HG03097 (cell line): ENCODE measurements around the gene PHTF2.
"Not testable (repeated sequence)": the region's sequence is repeated elsewhere in the genome, so short reads cannot be mapped to it uniquely, and the experiment has no call there.

Experiments used
- ATAC-seq: cut with Tn5 transposase; IDR thresholded peaks from one replicate; pipeline ENCODE4 v1.9.1; 2021; ENCODE audit not compliant: unreplicated experiment, low FRiP score

The PHTF2 gene

GRCh38 chr7:77982926-77983550, 184.5 kb downstream of the PHTF2 start:
- ATAC-seq = no peak

GRCh38 chr7:77983973-77984372, 185.4 kb downstream of the PHTF2 start:
- no peak for ATAC-seq

- ATAC-seq = no peak
Observed at GRCh38 chr7:77985232-77985973, 186.8 kb downstream of the PHTF2 start.

- ATAC-seq = no peak
Observed at GRCh38 chr7:77985974-77986339, 187.4 kb downstream of the PHTF2 start.

- ATAC-seq = no peak
Observed at GRCh38 chr7:77989981-77990566, 191.5 kb downstream of the PHTF2 start.

- ATAC-seq = no peak
Observed at GRCh38 chr7:77991656-77992055, 193.1 kb downstream of the PHTF2 start.

- ATAC-seq = no peak
Observed at GRCh38 chr7:77993838-77994237, 195.3 kb downstream of the PHTF2 start.

- no peak for ATAC-seq
Observed at GRCh38 chr7:77995717-77996116, 197.1 kb downstream of the PHTF2 start.

- not testable (repeated sequence) for ATAC-seq
Observed at GRCh38 chr7:77999168-77999567, 200.6 kb downstream of the PHTF2 start.

GRCh38 chr7:78002021-78002420, 203.4 kb downstream of the PHTF2 start:
- ATAC-seq = no peak

GRCh38 chr7:78002715-78003114, 204.1 kb downstream of the PHTF2 start:
- ATAC-seq = no peak

GRCh38 chr7:78006063-78006755, 207.6 kb downstream of the PHTF2 start:
- no peak for ATAC-seq
